COR-L47 (cell line): ENCODE measurements around the gene KRTAP12-4.
"Not testable (repeated sequence)": the region's sequence is repeated elsewhere in the genome, so short reads cannot be mapped to it uniquely, and the experiment has no call there.

ENCODE experiments used
- DNase-seq: peaks from one replicate; lab custom pipeline; 2025; lab: John Stamatoyannopoulos, UW

The KRTAP12-4 gene

GRCh38 chr21:44656868-44657267 lies 2.4 kb upstream of the KRTAP12-4 start:
- DNase-seq, result no peak

- DNase-seq, result peak; percentile 93
Observed at GRCh38 chr21:44653656-44654575, 543 bp downstream of the KRTAP12-4 start.

- peak; percentile 16 for DNase-seq
Observed at GRCh38 chr21:44653123-44653522, 1.3 kb downstream of the KRTAP12-4 start.

GRCh38 chr21:44650973-44651675 lies 3.3 kb downstream of the KRTAP12-4 start:
- no peak for DNase-seq

- no peak for DNase-seq
Observed at GRCh38 chr21:44650265-44650972, 4.0 kb downstream of the KRTAP12-4 start.

GRCh38 chr21:44649521-44650100 lies 4.8 kb downstream of the KRTAP12-4 start:
- no peak for DNase-seq

GRCh38 chr21:44648557-44649311 lies 5.7 kb downstream of the KRTAP12-4 start:
- DNase-seq, result no peak

- DNase-seq, result peak; percentile 87
Observed at GRCh38 chr21:44647222-44647552, 7.3 kb downstream of the KRTAP12-4 start.

GRCh38 chr21:44646366-44647221 lies 7.9 kb downstream of the KRTAP12-4 start, which contains the start of gene KRTAP10-11:
Gene KRTAP10-11 (plus strand): TSS chr21:44646414. CDS start chr21:44646459, 45 bp downstream.
- peak; percentile 21 for DNase-seq

GRCh38 chr21:44644878-44645277 lies 9.6 kb downstream of the KRTAP12-4 start:
- no peak for DNase-seq

- DNase-seq, result peak; percentile 46
Observed at GRCh38 chr21:44643741-44644310, 10.6 kb downstream of the KRTAP12-4 start.

GRCh38 chr21:44640761-44641160 lies 13.7 kb downstream of the KRTAP12-4 start:
- no peak for DNase-seq

- no peak for DNase-seq
Observed at GRCh38 chr21:44639331-44639655, 15.2 kb downstream of the KRTAP12-4 start.

- not testable (repeated sequence) for DNase-seq
Observed at GRCh38 chr21:44638506-44639330, 15.7 kb downstream of the KRTAP12-4 start.

GRCh38 chr21:44637851-44638348 lies 16.6 kb downstream of the KRTAP12-4 start:
- DNase-seq, result peak; percentile 62

- peak; percentile 89 for DNase-seq
Observed at GRCh38 chr21:44637018-44637850, 17.2 kb downstream of the KRTAP12-4 start, which contains the start of gene KRTAP10-10. Gene KRTAP10-10 (plus strand): TSS chr21:44637356. CDS start chr21:44637418, 62 bp downstream.

GRCh38 chr21:44636209-44637017 lies 18.0 kb downstream of the KRTAP12-4 start:
- DNase-seq, result no peak
